ENCODE data around the gene MMEL1. TPM values are rescaled to one million over a fixed set of nuclear protein-coding genes. Genes with fewer than 3 reads are reported as not detected.

Gene MMEL1
- total RNA-seq, 1 experiment from 2014 or later = not detected

DNA sequence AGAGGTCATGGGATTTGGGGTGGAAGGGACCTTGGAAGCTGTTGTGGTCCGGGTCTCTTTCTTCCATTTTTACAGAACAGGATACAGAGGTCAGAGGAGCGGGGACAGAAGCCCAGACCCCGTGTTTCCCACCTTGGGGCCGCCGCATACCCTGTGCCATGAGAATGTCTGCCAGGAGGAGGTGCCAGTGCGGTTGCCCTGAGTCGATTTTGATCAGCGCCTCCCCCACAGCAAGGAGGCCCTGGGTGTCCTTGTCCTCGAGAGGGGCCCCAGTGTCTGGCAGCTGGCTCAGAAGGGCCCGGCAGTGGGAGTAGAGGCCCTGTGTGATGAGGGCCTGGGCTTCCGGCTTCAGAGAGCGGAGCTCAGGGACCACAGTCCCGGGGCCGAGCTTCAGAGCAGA lies 12.3 kb upstream of the MMEL1 start:
- Histone ChIP-seq H3K4me3 (ENCODE audit: low read length) (no peak overlapping the region), H3K36me3 (ENCODE audit: low read depth, low read length) (no peaks in the 10 kb centered on the region), H3K27ac (ENCODE audit: low read length) (no peak overlapping the region), H3K4me2 (ENCODE audit: low read length) (no peak overlapping the region), H3K9me3 (ENCODE audit: low read length) (peaks cover 17% of the 10 kb centered on the region), H4K20me1 (ENCODE audit: low read length) (no peaks in the 10 kb centered on the region), H3F3A (ENCODE audit: low read length, unreplicated experiment) (no peaks in the 10 kb centered on the region), H2AFZ (ENCODE audit: low read length) (no peak overlapping the region), H3K79me2 (ENCODE audit: low read length) (peaks cover 11% of the 10 kb centered on the region), H3K9me2 (replicated peaks; ENCODE audit: low read length) (no peaks in the 10 kb centered on the region), H3K4me1 (ENCODE audit: insufficient read depth, low read length) (peaks cover 8% of the 10 kb centered on the region), H3K9ac (ENCODE audit: low read length) (no peak overlapping the region), H3K27me3 (ENCODE audit: low read length) (peaks cover 36% of the 10 kb centered on the region)
- no TSS peak for BruUV-seq (replicated peaks)
- no peak for DNase-seq
- ATAC-seq = no peak
- CTCF ChIA-PET = no interaction called here
- POLR2A ChIA-PET (ENCODE audit: unreplicated experiment) = no interaction called here
- no peak for TF ChIP-seq EZH2phosphoT487 (IDR thresholded peaks at IDR 0.05; ENCODE audit: borderline replicate concordance, low read length)
- TF ChIP-seq, protein P1, sequence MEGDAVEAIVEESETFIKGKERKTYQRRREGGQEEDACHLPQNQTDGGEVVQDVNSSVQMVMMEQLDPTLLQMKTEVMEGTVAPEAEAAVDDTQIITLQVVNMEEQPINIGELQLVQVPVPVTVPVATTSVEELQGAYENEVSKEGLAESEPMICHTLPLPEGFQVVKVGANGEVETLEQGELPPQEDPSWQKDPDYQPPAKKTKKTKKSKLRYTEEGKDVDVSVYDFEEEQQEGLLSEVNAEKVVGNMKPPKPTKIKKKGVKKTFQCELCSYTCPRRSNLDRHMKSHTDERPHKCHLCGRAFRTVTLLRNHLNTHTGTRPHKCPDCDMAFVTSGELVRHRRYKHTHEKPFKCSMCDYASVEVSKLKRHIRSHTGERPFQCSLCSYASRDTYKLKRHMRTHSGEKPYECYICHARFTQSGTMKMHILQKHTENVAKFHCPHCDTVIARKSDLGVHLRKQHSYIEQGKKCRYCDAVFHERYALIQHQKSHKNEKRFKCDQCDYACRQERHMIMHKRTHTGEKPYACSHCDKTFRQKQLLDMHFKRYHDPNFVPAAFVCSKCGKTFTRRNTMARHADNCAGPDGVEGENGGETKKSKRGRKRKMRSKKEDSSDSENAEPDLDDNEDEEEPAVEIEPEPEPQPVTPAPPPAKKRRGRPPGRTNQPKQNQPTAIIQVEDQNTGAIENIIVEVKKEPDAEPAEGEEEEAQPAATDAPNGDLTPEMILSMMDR (conservative IDR thresholded peaks at IDR 0.05; ENCODE audit: low read depth, low read length) = no peak
- TF ChIP-seq EZH2 (IDR thresholded peaks at IDR 0.05; ENCODE audit: low read length, unreplicated experiment) = no peak
- intact Hi-C loops (cut with micrococcal nuclease) = loop anchor here (10.0 kb wide), 1 partner anchor 230 kb away; the partner anchor contains the start of gene PEX10

DNA sequence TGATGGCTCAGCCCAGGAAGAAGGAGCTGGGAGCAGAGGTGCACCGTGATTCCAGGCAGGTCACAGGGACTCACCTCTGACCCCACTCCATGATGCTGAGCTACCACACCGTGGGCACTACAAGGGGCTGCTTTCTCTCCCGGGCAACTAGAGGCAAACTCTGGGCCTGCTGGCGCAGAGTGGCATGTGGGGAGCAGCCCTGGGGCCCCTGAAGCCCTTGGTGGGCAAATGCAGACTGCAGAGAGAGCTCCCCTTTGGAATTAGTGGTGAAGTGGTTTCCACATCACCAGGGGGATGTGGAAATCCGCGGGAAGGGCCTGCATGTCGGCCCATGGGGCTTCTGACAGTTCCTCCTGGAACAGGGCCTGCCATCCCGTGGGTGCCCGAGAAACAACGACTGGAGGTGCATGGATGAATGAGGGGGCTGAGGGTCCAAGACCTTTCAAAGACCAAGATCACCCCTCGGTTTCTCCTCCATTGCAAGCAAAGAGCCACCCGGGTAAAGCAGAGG lies 11.8 kb upstream of the MMEL1 start:
- Histone ChIP-seq H3K36me3 (ENCODE audit: low read depth, low read length) (no peaks in the 10 kb centered on the region), H3K27ac (ENCODE audit: low read length) (no peak overlapping the region), H3K4me2 (ENCODE audit: low read length) (no peak overlapping the region), H3K9ac (ENCODE audit: low read length) (no peak overlapping the region), H3K4me3 (ENCODE audit: low read length) (no peak overlapping the region), H4K20me1 (ENCODE audit: low read length) (no peaks in the 10 kb centered on the region), H3K4me1 (ENCODE audit: insufficient read depth, low read length) (peaks cover 8% of the 10 kb centered on the region), H2AFZ (ENCODE audit: low read length) (no peak overlapping the region), H3K27me3 (ENCODE audit: low read length) (peaks cover 34% of the 10 kb centered on the region), H3K9me3 (ENCODE audit: low read length) (peaks cover 17% of the 10 kb centered on the region), H3K79me2 (ENCODE audit: low read length) (peaks cover 11% of the 10 kb centered on the region), H3F3A (ENCODE audit: low read length, unreplicated experiment) (no peaks in the 10 kb centered on the region), H3K9me2 (replicated peaks; ENCODE audit: low read length) (no peaks in the 10 kb centered on the region)
- ChIA-PET CTCF (no interaction called here), POLR2A (ENCODE audit: unreplicated experiment) (no interaction called here)
- ATAC-seq (no peak), DNase-seq (no peak)
- BruUV-seq (replicated peaks) = no TSS peak
- TF ChIP-seq EZH2phosphoT487 (IDR thresholded peaks at IDR 0.05; ENCODE audit: borderline replicate concordance, low read length) (no peak), EZH2 (IDR thresholded peaks at IDR 0.05; ENCODE audit: low read length, unreplicated experiment) (no peak)
- TF ChIP-seq, protein P1 (conservative IDR thresholded peaks at IDR 0.05; ENCODE audit: low read depth, low read length) = no peak
- intact Hi-C loops (cut with micrococcal nuclease) = loop anchor here (10.0 kb wide), 1 partner anchor 230 kb away; the partner anchor contains the start of gene PEX10

DNA sequence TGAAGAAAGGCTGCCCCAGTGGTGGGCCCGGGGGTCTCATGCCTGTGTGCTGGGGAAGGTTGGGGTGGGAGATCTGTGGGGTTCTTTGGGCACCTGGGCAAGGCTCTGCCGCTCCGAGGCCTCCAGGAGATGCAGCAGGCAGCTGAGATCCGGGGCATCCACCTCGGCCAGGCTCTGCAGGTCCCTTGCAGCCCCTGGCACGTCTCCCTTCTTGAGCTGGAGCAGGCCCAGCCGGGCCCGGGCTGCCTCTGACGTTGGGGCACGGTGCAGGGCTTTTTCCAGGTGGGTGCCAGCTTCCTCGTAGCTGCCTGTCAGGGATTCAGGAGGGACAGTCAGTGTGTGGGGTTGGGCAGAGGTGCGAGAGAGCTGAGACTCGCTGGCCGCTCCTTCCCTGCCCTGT lies 11.4 kb upstream of the MMEL1 start:
- DNase-seq (no peak), ATAC-seq (no peak)
- H3K79me2 ChIP-seq (ENCODE audit: low read length) = peaks cover 11% of the 10 kb centered on the region
- H3K9ac ChIP-seq (ENCODE audit: low read length) = no peak overlapping the region
- no peak overlapping the region for H3K27ac ChIP-seq (ENCODE audit: low read length)
- no peak overlapping the region; the same call in 1 of the 2 replicates for H2AFZ ChIP-seq (ENCODE audit: low read length)
- peaks cover 17% of the 10 kb centered on the region for H3K9me3 ChIP-seq (ENCODE audit: low read length)
- H3K27me3 ChIP-seq (ENCODE audit: low read length) = peaks cover 29% of the 10 kb centered on the region
- CTCF ChIA-PET = no interaction called here
- no peak for TF ChIP-seq EZH2phosphoT487 (IDR thresholded peaks at IDR 0.05; ENCODE audit: borderline replicate concordance, low read length)
- no peak for TF ChIP-seq EZH2 (IDR thresholded peaks at IDR 0.05; ENCODE audit: low read length, unreplicated experiment)
- TF ChIP-seq, protein P1 (conservative IDR thresholded peaks at IDR 0.05; ENCODE audit: low read depth, low read length) = no peak
- H3K4me3 ChIP-seq (ENCODE audit: low read length) = no peak overlapping the region
- H3F3A ChIP-seq (ENCODE audit: low read length, unreplicated experiment) = no peaks in the 10 kb centered on the region
- H3K4me2 ChIP-seq (ENCODE audit: low read length) = no peak overlapping the region
- BruUV-seq (replicated peaks) = no TSS peak
- POLR2A ChIA-PET (ENCODE audit: unreplicated experiment) = no interaction called here
- H3K36me3 ChIP-seq (ENCODE audit: low read depth, low read length) = no peaks in the 10 kb centered on the region
- peaks cover 8% of the 10 kb centered on the region for H3K4me1 ChIP-seq (ENCODE audit: insufficient read depth, low read length)
- no peaks in the 10 kb centered on the region for H4K20me1 ChIP-seq (ENCODE audit: low read length)
- intact Hi-C loops (cut with micrococcal nuclease) = loop anchor here (10.0 kb wide), 1 partner anchor 229 kb away; the partner anchor contains the start of gene PEX10
- H3K9me2 ChIP-seq (replicated peaks; ENCODE audit: low read length) = no peaks in the 10 kb centered on the region
